HG03139 (cell line): ENCODE measurements around the gene ATP10A.

Experiments
- ATAC-seq: cut with Tn5 transposase; IDR thresholded peaks from one replicate; pipeline ENCODE4 v1.9.1; 2021; ENCODE audit not compliant: unreplicated experiment

Gene ATP10A

DNA sequence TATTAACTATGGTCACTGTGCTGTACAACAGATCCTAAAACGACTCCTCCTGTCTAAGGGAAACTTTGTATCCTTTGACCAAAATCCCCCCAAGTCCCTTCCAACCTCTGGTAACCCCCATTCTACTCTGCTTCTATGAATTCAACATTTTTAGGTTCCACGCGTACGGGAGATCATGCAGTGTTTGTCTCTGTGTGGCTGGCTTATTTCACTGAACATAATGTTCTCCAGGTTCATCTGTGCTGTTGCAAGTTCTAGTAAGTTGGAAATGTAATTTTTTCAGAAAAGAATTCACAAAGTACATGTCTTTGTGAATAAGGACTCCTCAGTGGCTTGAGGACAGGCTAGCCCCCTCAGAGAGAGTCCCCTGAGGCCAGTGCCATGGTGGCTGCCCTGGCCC lies 66.1 kb downstream of the ATP10A start:
- no peak for ATAC-seq

GRCh38 chr15:25796395-25796794 lies 66.7 kb downstream of the ATP10A start:
- no peak for ATAC-seq

DNA sequence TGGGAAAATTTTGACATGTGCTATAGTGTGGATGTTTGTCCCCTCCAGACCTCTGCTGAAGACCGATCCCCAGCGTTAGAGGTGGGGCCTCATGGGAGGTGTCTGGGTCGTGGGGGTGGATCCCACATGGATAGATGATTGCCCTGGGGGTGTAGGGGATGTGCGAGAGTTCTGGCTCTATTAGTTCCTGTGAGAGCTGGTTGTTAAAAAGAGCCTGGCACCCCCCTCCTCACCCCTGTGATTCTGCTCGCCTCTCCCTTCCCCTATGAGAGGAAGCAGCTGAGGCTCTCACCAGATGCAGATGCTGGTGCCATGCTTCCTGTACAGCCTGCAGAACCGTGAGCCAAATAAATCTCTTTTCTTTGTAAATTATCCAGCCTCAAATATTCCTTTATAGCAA lies 67.4 kb downstream of the ATP10A start:
- no peak for ATAC-seq

- no peak for ATAC-seq
Measured at GRCh38 chr15:25795061-25795460, 68.1 kb downstream of the ATP10A start.

- peak; percentile 72 for ATAC-seq
Measured at GRCh38 chr15:25793354-25794050, 69.6 kb downstream of the ATP10A start.

GRCh38 chr15:25792128-25792527 lies 71.0 kb downstream of the ATP10A start:
- no peak for ATAC-seq

DNA sequence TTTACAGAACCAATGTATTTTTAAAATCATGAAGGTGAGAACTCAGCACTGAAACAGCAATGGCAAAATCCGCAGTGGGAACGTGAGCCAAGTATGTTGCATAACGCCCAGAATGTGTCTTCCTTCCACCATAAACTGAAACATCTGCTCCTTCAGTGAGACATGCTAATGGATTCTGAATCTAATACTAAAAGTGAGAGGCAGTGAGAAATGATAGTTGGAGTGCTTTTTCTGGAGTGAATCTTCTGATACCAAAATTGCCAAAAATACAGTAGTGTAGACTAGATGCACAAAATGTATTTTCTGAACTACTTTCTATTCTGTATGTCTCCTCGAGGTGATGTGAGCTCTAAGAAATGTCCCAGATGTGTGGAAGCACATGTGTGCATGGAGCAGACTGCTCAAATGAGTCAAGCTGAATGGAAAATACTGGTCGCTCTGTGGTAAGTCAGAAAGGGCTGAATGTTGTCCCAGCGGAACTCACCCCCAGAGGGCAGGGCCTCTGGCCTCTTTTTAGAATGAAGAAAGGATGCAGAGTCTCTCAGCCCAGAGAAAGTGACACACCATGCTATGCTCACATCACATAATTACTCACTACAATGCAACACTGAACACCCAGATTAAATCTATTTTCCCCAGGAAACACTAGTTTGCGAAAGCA lies 73.0 kb downstream of the ATP10A start:
- no peak for ATAC-seq

DNA sequence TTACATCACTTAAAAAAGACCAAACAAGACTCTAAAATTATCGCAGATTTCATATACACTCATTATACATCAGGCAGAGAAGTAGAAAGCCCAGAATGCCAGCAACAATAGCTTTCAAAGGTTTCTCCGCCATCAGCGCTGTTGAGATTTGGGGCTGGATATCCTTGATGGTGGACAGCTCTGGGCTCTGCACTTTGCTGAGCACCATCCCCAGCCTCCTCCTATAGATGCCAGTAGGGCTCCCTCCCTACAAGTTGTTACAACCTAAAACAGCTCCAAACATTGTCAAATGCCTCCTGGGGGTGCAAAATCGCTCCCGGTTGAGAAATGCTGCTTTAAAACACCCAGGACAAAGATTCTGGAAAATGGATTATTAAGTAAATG lies 73.5 kb downstream of the ATP10A start:
- no peak for ATAC-seq

GRCh38 chr15:25789211-25789610 lies 73.9 kb downstream of the ATP10A start:
- no peak for ATAC-seq

DNA sequence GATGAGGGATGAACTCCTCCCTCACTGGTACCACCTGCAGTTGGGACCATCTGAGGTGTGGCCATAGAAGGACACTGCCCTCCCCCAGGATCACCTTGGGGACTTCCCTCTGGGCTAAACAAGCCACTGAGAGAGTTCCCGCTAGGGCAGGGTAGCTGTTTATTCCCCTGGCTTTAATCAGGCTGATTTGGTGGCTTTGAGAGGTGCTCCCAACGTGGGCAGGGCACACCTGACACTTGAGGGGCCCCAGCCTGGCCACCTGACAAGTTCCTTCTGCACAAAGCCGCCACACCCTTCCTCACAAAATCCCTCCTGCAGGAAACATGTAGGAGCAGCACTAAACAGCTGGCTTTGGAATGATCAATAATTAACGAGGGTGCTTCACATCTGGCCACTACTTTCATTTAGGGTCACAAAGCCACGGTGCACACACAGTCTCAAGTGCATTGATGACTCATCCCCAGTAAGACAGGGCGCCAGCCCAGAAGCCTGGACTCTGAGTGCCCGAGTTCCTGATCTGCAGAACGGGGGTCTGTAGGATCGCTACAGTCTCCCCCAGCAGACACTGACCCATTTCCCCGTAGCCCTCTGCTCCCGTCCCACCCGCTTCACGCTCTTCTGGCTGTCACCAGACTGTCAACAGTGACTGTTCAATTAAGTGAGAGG lies 75.1 kb downstream of the ATP10A start:
- no peak for ATAC-seq

GRCh38 chr15:25787381-25787780 lies 75.7 kb downstream of the ATP10A start:
- ATAC-seq = no peak

- no peak for ATAC-seq
Measured at GRCh38 chr15:25786040-25786439, 77.1 kb downstream of the ATP10A start.

GRCh38 chr15:25785641-25786025 lies 77.5 kb downstream of the ATP10A start:
- ATAC-seq = no peak

DNA sequence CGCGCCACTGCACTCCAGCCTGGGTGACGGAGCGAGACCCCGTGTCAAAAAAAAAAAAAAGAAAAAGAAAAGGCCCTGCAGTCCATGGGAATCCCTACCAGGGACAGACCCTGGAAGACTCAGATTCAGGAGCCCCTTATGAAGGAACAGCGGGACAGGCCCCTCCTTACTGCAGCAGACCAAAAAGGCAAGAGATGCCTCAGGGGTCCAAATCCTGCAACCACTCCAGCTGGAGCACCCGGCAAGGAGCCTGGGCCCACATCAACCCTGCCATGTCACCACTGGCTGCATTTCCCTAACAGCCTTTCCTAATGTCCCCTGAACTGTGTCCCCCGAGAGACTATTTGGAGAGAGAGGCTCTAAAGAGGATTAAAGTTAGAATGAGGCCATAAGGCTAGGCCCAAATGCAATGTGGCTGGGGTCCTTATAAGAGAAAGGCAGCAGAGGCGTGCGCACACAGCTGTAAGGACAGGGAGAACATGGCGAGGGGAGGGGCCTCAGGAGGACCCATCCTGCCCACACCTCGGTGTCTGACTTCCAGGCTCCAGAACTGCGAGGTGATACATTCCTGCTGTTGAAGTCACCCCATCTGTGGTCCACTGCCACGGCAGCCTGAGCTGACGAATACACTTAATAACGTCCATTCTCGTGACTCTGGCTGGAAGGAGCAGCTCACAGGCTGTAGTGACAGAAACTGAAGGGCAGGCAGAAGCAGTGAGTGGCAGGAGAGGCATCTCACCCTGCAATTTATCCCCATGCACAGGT lies 78.1 kb downstream of the ATP10A start:
- ATAC-seq = no peak

GRCh38 chr15:25783607-25784540 lies 79.3 kb downstream of the ATP10A start:
- ATAC-seq = no peak

DNA sequence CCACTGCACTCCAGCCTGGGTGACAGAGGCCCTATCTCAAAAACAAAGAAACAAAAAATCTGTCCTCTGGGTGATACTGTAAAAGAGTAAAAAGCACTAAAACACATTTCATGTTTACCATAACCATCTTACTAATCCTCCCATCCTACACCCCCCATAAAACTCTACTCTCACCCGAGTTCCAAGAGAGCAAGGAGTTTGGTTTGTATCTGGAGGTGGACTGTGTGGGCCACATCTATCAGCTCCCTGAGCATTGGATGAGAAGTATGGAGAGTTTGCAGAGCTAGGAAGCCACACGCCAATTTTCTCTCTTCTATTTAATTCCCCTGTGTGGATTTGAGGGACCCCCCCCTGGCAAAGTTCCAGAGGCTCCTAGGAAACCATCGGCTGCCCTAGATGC lies 80.0 kb downstream of the ATP10A start:
- no peak for ATAC-seq

GRCh38 chr15:25780479-25781255 lies 82.5 kb downstream of the ATP10A start:
- ATAC-seq = no peak

GRCh38 chr15:25778161-25778560 lies 85.0 kb downstream of the ATP10A start:
- no peak for ATAC-seq

- ATAC-seq = no peak
Measured at GRCh38 chr15:25777037-25777436, 86.1 kb downstream of the ATP10A start.
